ENCODE data around the gene SND1. TPM values are rescaled to one million over a fixed set of nuclear protein-coding genes. Genes with fewer than 3 reads are reported as not detected.

The SND1 gene
- total RNA-seq, 3 donors from 2014 or later: 83.5 to 131 (median 120) TPM

- Histone ChIP-seq H3K9me3 (no peaks in the 10 kb centered on the region), H3K27me3 (no peaks in the 10 kb centered on the region), H3K36me3 (no peaks in the 10 kb centered on the region), H3K4me3 (no peak overlapping the region), H3K27ac (no peak overlapping the region), H3K4me1 (peaks cover 0 to 6% of the 10 kb centered on the region in 2 donors)
- no peak for DNase-seq (ENCODE audit: low spot score in 2 of 2)
- TF ChIP-seq POLR2AphosphoS5 (IDR thresholded peaks at IDR 0.05): no peak
- no peak for TF ChIP-seq POLR2A (IDR thresholded peaks at IDR 0.05)
- no peak for TF ChIP-seq CTCF (IDR thresholded peaks at IDR 0.05)
- intact Hi-C loops (cut with DNase I; ENCODE audit: low total_unique reads): no loop called here
Measured at GRCh38 chr7:128003787-128004186, 351.8 kb downstream of the SND1 start.

- DNase-seq (ENCODE audit: low spot score in 2 of 2): no peak
- Histone ChIP-seq H3K9me3 (no peaks in the 10 kb centered on the region), H3K27ac (no peak overlapping the region), H3K4me3 (no peak overlapping the region), H3K27me3 (no peaks in the 10 kb centered on the region), H3K36me3 (no peaks in the 10 kb centered on the region), H3K4me1 (peaks cover 0 to 6% of the 10 kb centered on the region in 2 donors)
- intact Hi-C loops (cut with DNase I; ENCODE audit: low total_unique reads): no loop called here
- TF ChIP-seq POLR2AphosphoS5 (IDR thresholded peaks at IDR 0.05) (no peak), POLR2A (IDR thresholded peaks at IDR 0.05) (no peak), CTCF (IDR thresholded peaks at IDR 0.05) (no peak)
Measured at GRCh38 chr7:128004623-128005022, 352.6 kb downstream of the SND1 start.

GRCh38 chr7:128005117-128005516, 353.1 kb downstream of the SND1 start:
- intact Hi-C loops (cut with DNase I; ENCODE audit: low total_unique reads): no loop called here
- Histone ChIP-seq H3K4me3 (no peak overlapping the region), H3K27ac (no peak overlapping the region), H3K9me3 (no peaks in the 10 kb centered on the region), H3K27me3 (no peaks in the 10 kb centered on the region), H3K36me3 (no peaks in the 10 kb centered on the region), H3K4me1 (peaks cover 0 to 6% of the 10 kb centered on the region in 2 donors)
- TF ChIP-seq CTCF (IDR thresholded peaks at IDR 0.05): no peak
- no peak for TF ChIP-seq POLR2A (IDR thresholded peaks at IDR 0.05)
- TF ChIP-seq POLR2AphosphoS5 (IDR thresholded peaks at IDR 0.05): no peak
- DNase-seq (ENCODE audit: low spot score in 2 of 2): no peak

- TF ChIP-seq POLR2A (IDR thresholded peaks at IDR 0.05) (no peak), CTCF (IDR thresholded peaks at IDR 0.05) (no peak), POLR2AphosphoS5 (IDR thresholded peaks at IDR 0.05) (no peak)
- H3K27ac ChIP-seq: no peak overlapping the region
Measured at GRCh38 chr7:128005759-128006159, 353.8 kb downstream of the SND1 start.

GRCh38 chr7:128006550-128007302, 354.7 kb downstream of the SND1 start:
- H3K27me3 ChIP-seq: no peaks in the 10 kb centered on the region
- no peak for DNase-seq (ENCODE audit: low spot score in 2 of 2)
- H3K4me3 ChIP-seq: no peak overlapping the region
- H3K4me1 ChIP-seq: peaks cover 0 to 6% of the 10 kb centered on the region in 2 donors
- no peaks in the 10 kb centered on the region for H3K36me3 ChIP-seq
- TF ChIP-seq POLR2A (IDR thresholded peaks at IDR 0.05) (no peak), CTCF (IDR thresholded peaks at IDR 0.05) (no peak), POLR2AphosphoS5 (IDR thresholded peaks at IDR 0.05) (no peak)
- no peaks in the 10 kb centered on the region for H3K9me3 ChIP-seq
- H3K27ac ChIP-seq: no peak overlapping the region
- intact Hi-C loops (cut with DNase I; ENCODE audit: low total_unique reads): no loop called here

More at GRCh38 chr7:128005759-128006159, 353.8 kb downstream of the SND1 start:
- intact Hi-C loops (cut with DNase I; ENCODE audit: low total_unique reads): no loop called here
- H3K4me1 ChIP-seq: peaks cover 0 to 6% of the 10 kb centered on the region in 2 donors
- H3K9me3 ChIP-seq: no peaks in the 10 kb centered on the region
- no peak for DNase-seq (ENCODE audit: low spot score in 2 of 2)
- no peaks in the 10 kb centered on the region for H3K36me3 ChIP-seq
- no peaks in the 10 kb centered on the region for H3K27me3 ChIP-seq
- H3K4me3 ChIP-seq: no peak overlapping the region

All from breast epithelium (tissue), 4 donors.